ENCODE measurements around the gene SERPINA5. TPM values are rescaled to one million over a fixed set of nuclear protein-coding genes. Genes with fewer than 3 reads are reported as not detected.

The SERPINA5 gene
- total and polyA plus RNA-seq, 5 experiments from 2014 or later: not detected

- ATAC-seq: no peak
Observed at GRCh38 chr14:94543449-94544124, 37.6 kb upstream of the SERPINA5 start.

GRCh38 chr14:94544726-94545125, 36.5 kb upstream of the SERPINA5 start:
- no peak overlapping the region for H3K4me3 Mint-ChIP-seq
- DNase-seq (no peak), ATAC-seq (no peak)
- H3K9me3 Mint-ChIP-seq: peaks cover 0 to 16% (median 0%) of the 10 kb centered on the region in 9 donors
- no peak overlapping the region for H3K27ac Mint-ChIP-seq
- H3K4me1 Mint-ChIP-seq: no peaks in the 10 kb centered on the region
- POLR2A ChIA-PET: no interaction called here
- peaks cover 4 to 61% (median 23%) of the 10 kb centered on the region in 5 donors for H3K27me3 Mint-ChIP-seq
- peaks cover 0 to 5% (median 0%) of the 10 kb centered on the region in 3 donors for H3K36me3 Mint-ChIP-seq

More at GRCh38 chr14:94543449-94544124, 37.6 kb upstream of the SERPINA5 start:
- peaks cover 0 to 16% (median 4%) of the 10 kb centered on the region in 9 donors for H3K9me3 Mint-ChIP-seq
- H3K36me3 Mint-ChIP-seq: peaks cover 0 to 5% (median 0%) of the 10 kb centered on the region in 3 donors
- no peak overlapping the region for H3K4me3 Mint-ChIP-seq
- peaks cover 7 to 61% (median 22%) of the 10 kb centered on the region in 5 donors for H3K27me3 Mint-ChIP-seq
- no peak for DNase-seq
- H3K27ac Mint-ChIP-seq: no peak overlapping the region
- POLR2A ChIA-PET: no interaction called here
- no peaks in the 10 kb centered on the region for H3K4me1 Mint-ChIP-seq

DNA sequence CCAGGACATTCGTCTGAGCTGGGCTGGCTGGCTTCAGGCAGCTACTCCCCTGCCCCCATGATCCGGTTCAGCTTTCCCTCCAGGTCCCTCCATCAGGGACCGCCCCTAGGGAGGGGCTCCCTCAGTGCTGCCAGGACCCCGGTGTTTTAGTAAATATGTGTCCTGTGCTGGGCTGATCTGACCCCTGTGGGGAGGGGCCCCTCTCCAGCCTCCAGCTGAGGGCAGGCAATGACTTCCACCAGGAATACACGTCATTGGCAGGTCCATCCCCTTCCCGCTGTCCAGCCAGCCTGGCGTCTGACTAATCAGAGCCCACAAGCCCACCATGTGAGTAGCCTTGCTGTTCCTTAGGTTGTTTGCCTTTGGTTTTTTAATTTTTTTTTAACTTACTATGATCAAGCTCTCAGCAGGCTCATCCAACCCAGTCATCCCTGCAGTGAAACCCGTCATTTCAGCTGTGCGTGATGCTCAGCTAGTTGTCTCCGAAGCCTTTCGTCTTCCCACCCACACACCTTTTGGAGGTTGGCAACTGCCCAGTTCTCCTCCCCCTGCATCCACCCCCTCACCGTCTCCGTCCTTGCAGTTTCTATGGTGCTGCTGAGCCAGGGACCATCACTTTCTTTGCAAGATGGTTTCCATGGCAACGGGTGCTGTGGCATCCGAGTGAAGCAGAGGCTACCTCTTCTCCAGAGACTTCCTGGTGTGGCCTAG, 35.9 kb upstream of the SERPINA5 start:
- Mint-ChIP-seq H3K9me3 (peaks cover 0 to 16% (median 0%) of the 10 kb centered on the region in 9 donors), H3K27ac (no peak overlapping the region), H3K4me3 (no peak overlapping the region), H3K36me3 (peaks cover 0 to 5% (median 0%) of the 10 kb centered on the region in 3 donors), H3K27me3 (peaks cover 5 to 61% (median 26%) of the 10 kb centered on the region in 5 donors), H3K4me1 (no peaks in the 10 kb centered on the region)
- DNase-seq (no peak), ATAC-seq (no peak)
- POLR2A ChIA-PET: no interaction called here

- peaks cover 0 to 5% (median 0%) of the 10 kb centered on the region in 3 donors for H3K36me3 Mint-ChIP-seq
- ATAC-seq: no peak
- no peaks in the 10 kb centered on the region for H3K4me1 Mint-ChIP-seq
- H3K9me3 Mint-ChIP-seq: peaks cover 0 to 16% (median 0%) of the 10 kb centered on the region in 9 donors
- H3K4me3 Mint-ChIP-seq: no peak overlapping the region
- POLR2A ChIA-PET: no interaction called here
- H3K27me3 Mint-ChIP-seq: peaks cover 14 to 65% (median 27%) of the 10 kb centered on the region in 5 donors
- no peak for DNase-seq
- H3K27ac Mint-ChIP-seq: no peak overlapping the region
Observed at GRCh38 chr14:94547151-94547680, 34.0 kb upstream of the SERPINA5 start.

DNA sequence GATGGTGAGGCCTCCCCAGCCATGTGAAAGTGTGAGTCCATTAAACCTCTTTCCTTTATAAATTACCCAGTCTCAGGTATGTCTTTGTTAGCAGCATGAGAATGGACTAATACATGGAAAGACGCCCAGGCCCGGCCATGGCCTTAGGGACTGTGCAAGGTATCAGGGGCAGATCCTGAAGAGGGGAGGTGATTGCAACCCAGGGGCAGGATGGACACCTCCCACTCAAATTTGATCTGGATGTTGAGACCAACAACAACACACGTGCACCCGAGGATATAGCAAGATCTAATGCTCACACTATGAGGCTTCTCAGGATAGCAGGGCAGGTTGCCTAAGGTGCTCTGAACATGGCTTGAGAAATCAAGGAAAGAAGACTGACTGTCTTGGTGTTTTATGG, 33.5 kb upstream of the SERPINA5 start:
- H3K4me3 Mint-ChIP-seq: no peak overlapping the region
- POLR2A ChIA-PET: no interaction called here
- ATAC-seq (no peak), DNase-seq (no peak)
- H3K36me3 Mint-ChIP-seq: peaks cover 0 to 5% (median 0%) of the 10 kb centered on the region in 3 donors
- H3K9me3 Mint-ChIP-seq: peaks cover 0 to 16% (median under 1%) of the 10 kb centered on the region in 9 donors
- no peaks in the 10 kb centered on the region for H3K4me1 Mint-ChIP-seq
- H3K27ac Mint-ChIP-seq: no peak overlapping the region
- H3K27me3 Mint-ChIP-seq: peaks cover 18 to 71% (median 32%) of the 10 kb centered on the region in 5 donors

DNA sequence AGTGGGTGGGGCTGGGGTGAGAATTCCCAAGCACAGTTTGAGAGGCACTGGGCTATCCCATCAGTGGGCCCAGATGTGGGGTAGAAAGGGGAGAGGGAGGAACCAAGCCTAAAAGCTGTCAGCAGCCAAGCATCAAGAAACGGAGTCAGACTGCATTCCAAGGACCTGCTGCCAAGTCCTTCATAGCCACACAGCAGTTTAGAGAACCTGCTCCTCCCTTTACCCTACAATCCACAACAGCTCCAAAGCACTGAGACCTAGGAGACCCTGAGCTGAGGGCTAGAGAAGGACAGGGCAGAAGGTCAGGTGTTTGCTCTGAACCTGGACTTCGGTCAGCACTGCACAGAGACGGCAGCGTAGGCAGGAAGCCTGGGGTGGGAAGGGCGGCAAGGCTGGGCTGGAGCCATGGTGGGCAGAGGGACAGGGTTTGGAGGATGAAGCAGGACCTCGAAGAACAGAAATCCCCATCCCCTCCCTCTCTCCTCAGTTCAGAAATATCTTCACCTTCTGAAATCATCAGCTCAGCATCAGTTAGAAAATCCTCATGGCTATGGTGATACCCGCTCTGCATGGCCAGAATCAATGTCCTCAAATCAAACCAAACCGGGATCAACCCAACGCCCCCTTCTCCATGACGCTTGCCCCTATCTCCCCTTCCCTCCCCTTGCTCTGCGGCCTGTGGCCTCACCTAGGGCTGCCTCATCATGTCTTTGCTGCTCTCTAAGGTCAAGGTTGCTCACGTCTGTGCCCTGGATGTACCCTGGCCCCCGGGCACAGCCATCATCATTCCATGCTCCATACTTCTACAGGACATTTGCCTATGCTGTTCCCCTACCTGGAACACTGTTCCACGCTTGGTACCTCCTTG, 32.9 kb upstream of the SERPINA5 start:
- Mint-ChIP-seq H3K4me3 (no peak overlapping the region), H3K4me1 (no peaks in the 10 kb centered on the region), H3K36me3 (peaks cover 0 to 5% (median 0%) of the 10 kb centered on the region in 3 donors), H3K9me3 (peaks cover 0 to 20% (median 5%) of the 10 kb centered on the region in 9 donors), H3K27ac (no peak overlapping the region), H3K27me3 (peaks cover 18 to 77% (median 37%) of the 10 kb centered on the region in 5 donors)
- DNase-seq (no peak), ATAC-seq (no peak)
- POLR2A ChIA-PET: no interaction called here

DNA sequence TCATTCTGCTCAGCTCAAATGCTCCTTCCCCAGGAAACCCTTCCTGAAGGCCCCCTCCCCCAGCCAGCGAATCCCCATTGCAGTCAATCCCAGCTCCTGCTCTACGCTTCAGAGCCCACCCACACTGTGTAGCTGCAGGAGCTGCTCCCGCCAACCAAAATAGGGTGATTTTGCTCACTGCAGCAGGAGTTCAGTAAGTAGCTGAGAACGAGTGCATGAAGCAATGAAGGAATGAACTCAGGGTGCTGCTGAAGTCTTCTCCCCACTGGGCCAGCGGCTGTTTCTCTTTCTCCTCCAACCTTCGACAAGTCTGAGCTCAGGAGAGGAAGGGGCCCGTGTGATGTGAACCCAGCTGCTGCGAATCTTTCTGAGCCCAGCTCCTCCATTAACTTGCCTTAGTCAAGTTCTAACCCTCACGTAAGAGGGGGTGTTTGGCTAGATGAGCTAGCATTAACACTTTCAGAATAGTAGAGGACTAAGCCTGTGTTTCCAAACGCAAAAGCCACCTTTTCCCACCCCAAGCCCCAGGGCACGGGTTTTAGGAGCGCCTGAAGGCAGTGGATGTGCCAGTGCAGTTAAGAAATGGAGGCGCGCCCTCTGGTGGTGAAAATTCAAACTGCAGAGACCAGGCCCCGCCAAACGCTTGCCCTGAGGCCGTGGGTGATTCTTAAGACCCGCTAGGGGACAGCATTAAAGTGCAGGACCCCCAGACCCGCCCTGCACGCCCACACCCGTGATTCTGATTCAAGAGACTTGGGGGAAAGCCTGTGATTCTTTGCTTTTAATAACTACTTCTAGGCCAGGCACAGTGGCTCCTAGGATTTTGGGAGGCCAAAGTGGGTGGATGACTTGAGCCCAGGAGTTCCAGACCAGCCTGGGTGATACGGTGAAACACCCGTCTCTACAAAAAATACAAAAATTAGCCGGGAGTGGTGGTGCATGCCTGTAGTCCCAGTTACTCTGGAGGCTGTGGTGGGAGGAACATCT, 31.9 kb upstream of the SERPINA5 start:
- POLR2A ChIA-PET: no interaction called here
- peaks cover 23 to 84% (median 37%) of the 10 kb centered on the region in 5 donors for H3K27me3 Mint-ChIP-seq

DNA sequence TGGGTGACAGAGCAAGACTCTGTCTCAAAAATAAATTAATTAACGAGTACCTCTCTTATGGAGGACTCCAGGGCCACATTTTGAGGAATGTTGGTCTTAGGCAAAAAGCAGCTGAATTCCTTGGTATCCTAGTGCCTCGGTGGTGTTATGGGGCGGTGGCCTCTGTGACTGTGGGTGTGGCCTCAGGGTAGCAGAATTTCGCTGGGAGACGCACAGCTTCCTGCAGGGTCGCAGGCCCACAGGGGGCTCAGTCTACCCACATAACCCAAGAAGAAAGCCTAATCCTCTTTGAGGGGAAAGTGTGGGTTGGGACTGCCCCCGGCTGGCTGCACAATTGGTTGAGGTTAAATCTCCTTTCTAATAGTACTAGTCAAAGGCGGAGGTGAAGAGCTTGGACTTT, 31.2 kb upstream of the SERPINA5 start:
- no peaks in the 10 kb centered on the region for H3K4me1 Mint-ChIP-seq
- ATAC-seq (no peak), DNase-seq (no peak)
- H3K4me3 Mint-ChIP-seq: no peak overlapping the region
- H3K9me3 Mint-ChIP-seq: peaks cover 3 to 36% (median 14%) of the 10 kb centered on the region in 9 donors
- peaks cover 0 to 9% (median 8%) of the 10 kb centered on the region in 3 donors for H3K36me3 Mint-ChIP-seq
- POLR2A ChIA-PET: no interaction called here
- H3K27me3 Mint-ChIP-seq: peaks cover 24 to 83% (median 37%) of the 10 kb centered on the region in 5 donors
- peak overlapping the region in 1 of 10 donors; percentile 20 for H3K27ac Mint-ChIP-seq

More for the DNA sequence above, 31.9 kb upstream of the SERPINA5 start:
- H3K4me1 Mint-ChIP-seq: no peaks in the 10 kb centered on the region
- H3K9me3 Mint-ChIP-seq: peaks cover 0 to 28% (median 7%) of the 10 kb centered on the region in 9 donors
- peak in 8 of 10 donors; percentile 5 to 41 (median 21) for DNase-seq
- no peak for ATAC-seq
- H3K27ac Mint-ChIP-seq: no peak overlapping the region
- H3K36me3 Mint-ChIP-seq: peaks cover 0 to 5% (median 2%) of the 10 kb centered on the region in 3 donors
- no peak overlapping the region for H3K4me3 Mint-ChIP-seq

DNA sequence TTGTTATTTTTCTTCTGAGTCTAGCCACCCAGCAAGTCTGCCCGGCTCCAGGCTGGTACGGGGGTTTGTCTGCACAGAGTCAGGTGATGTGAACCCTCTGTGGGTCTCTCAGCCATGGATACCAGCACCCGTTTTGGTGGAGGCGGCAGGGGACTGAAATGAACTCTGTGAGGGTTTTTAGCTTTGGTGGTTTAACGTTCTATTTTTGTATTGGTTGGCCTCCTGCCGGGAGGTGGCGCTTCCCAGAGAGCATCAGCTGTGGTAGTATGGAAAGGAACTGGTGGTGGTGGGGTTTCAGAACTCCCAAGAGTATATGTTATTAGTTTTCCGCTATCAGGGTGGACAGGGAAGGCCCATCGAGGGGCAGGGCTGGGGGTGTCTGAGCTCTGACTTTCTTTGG, 25.2 kb upstream of the SERPINA5 start:
- Mint-ChIP-seq H3K27me3 (peaks cover 19 to 76% (median 27%) of the 10 kb centered on the region in 5 donors), H3K4me1 (no peaks in the 10 kb centered on the region), H3K4me3 (no peak overlapping the region), H3K27ac (no peak overlapping the region), H3K9me3 (peaks cover 8 to 47% (median 23%) of the 10 kb centered on the region in 9 donors), H3K36me3 (peaks cover 0 to 11% (median 10%) of the 10 kb centered on the region in 3 donors)
- ATAC-seq (no peak), DNase-seq (no peak)
- POLR2A ChIA-PET: no interaction called here

- POLR2A ChIA-PET: no interaction called here
- Mint-ChIP-seq H3K27ac (no peak overlapping the region), H3K36me3 (peaks cover 0 to 11% (median 10%) of the 10 kb centered on the region in 3 donors), H3K27me3 (peaks cover 18 to 74% (median 29%) of the 10 kb centered on the region in 5 donors), H3K4me3 (no peak overlapping the region), H3K4me1 (no peaks in the 10 kb centered on the region), H3K9me3 (peaks cover 8 to 47% (median 23%) of the 10 kb centered on the region in 9 donors)
- ATAC-seq: no peak
- no peak for DNase-seq
Observed at GRCh38 chr14:94557327-94557726, 23.9 kb upstream of the SERPINA5 start.

DNA sequence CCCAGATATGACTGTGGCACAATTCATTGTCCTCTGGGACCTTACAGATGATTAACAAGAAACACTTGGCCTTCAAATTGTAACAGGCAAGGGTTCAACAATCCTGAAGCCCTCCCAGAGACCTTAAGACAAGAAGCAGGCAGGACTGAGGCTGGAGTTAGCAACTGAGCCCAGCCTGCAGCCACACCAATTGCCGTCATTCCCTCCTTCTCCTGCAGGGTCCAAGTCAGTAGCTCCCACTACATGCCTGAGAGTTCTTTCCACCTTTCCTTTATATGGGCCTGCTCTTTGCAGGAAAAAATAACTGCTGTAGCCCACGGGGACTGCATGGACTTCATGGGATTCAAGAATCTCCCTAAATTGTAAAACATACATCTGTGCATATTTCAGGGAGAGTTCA, 22.4 kb upstream of the SERPINA5 start:
- H3K27me3 Mint-ChIP-seq: peaks cover 14 to 64% (median 29%) of the 10 kb centered on the region in 5 donors
- peaks cover 0 to 11% (median 10%) of the 10 kb centered on the region in 3 donors for H3K36me3 Mint-ChIP-seq
- no peak overlapping the region for H3K4me3 Mint-ChIP-seq
- no peak overlapping the region for H3K27ac Mint-ChIP-seq
- no peak for ATAC-seq
- POLR2A ChIA-PET: no interaction called here
- no peaks in the 10 kb centered on the region for H3K4me1 Mint-ChIP-seq
- no peak for DNase-seq
- peaks cover 8 to 42% (median 24%) of the 10 kb centered on the region in 9 donors for H3K9me3 Mint-ChIP-seq
